Body of pancreas (tissue), 4 donors: ENCODE measurements around the gene PSIP1.

ENCODE experiments used
- POLR2A ChIP-seq, 3 donors: fragments of 450-650 bp; IDR thresholded peaks; one replicate each; pipeline ENCODE4 v1.6.1; 2016; ENCODE audit warnings: antibody characterized with exemption in 3 of 3, mild to moderate bottlenecking in 2 of 3
- TF ChIP-seq, protein P1 (sequence below), 7 experiments: fragments of 450-650 bp in 4 of 7; fragments of 200-600 bp in 3 of 7; sonication (generic) in 3 of 7; IDR thresholded peaks; one replicate each; pipeline ENCODE4 v1.5.1; 2016 to 2019; ENCODE audit warnings: antibody characterized with exemption in 7 of 7

DNA sequence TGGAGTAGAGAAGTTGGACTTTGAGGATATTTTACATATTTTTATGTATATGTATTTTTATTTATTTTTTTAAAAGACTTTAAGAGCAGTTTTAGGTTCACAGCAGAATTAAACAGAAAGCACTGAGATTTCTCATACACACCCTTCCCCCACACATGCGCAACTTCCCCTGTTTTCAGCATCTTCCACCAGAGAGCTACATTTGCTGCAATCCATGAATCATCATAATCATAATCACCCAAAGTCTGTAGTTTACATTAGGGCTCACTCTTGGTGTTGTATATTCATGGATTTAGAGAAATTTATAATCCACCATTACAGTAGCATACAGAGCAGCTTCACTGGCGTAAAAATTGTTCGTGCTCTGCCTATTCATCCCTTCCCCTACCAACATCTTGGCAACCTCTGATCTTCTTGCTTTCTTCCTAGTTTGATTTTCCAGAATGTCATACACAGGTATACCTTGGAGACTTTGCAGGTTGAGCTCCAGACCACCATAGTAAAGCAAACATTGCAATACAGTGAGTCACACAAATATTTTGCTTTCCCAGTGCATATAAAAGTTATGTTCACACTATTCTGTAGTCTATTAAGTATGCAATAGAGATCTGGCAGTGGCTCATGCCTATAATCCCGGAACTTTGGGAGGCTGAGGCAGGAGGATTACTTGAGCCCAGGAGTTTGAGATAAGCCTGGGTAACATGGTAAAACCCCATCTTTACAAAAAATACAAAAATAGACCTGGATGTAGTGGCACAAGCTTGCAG is 32.5 kb upstream of the PSIP1 start:
- TF ChIP-seq, protein P1, sequence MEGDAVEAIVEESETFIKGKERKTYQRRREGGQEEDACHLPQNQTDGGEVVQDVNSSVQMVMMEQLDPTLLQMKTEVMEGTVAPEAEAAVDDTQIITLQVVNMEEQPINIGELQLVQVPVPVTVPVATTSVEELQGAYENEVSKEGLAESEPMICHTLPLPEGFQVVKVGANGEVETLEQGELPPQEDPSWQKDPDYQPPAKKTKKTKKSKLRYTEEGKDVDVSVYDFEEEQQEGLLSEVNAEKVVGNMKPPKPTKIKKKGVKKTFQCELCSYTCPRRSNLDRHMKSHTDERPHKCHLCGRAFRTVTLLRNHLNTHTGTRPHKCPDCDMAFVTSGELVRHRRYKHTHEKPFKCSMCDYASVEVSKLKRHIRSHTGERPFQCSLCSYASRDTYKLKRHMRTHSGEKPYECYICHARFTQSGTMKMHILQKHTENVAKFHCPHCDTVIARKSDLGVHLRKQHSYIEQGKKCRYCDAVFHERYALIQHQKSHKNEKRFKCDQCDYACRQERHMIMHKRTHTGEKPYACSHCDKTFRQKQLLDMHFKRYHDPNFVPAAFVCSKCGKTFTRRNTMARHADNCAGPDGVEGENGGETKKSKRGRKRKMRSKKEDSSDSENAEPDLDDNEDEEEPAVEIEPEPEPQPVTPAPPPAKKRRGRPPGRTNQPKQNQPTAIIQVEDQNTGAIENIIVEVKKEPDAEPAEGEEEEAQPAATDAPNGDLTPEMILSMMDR (IDR thresholded peaks at IDR 0.05) = no peak
- no peak for TF ChIP-seq POLR2A (IDR thresholded peaks at IDR 0.05)
